ENCODE measurements around the gene IKZF1. TPM values are rescaled to one million over a fixed set of nuclear protein-coding genes. Genes with fewer than 3 reads are reported as not detected.

IKZF1 gene
- total and polyA plus RNA-seq, 2 donors: 3.5 to 7.8 TPM

- 54% methylated on average over 7 of the region's 7 CpGs for WGBS
- DNase-seq (ENCODE audit: extremely low spot score): no peak
- Histone ChIP-seq H3K36me3 (ENCODE audit: insufficient read depth) (no peaks in the 10 kb centered on the region), H3K27ac (ENCODE audit: low read depth) (no peak overlapping the region), H3K4me1 (ENCODE audit: insufficient read depth) (no peaks in the 10 kb centered on the region), H3K4me3 (ENCODE audit: low read depth, low read length) (no peak overlapping the region)
These were observed 35.5 kb downstream of the IKZF1 start for GRCh38 chr7:50339990-50340500.

GRCh38 chr7:50341724-50342123 lies 37.2 kb downstream of the IKZF1 start:
- H3K4me1 ChIP-seq (ENCODE audit: insufficient read depth): no peaks in the 10 kb centered on the region
- DNase-seq (ENCODE audit: extremely low spot score): no peak
- H3K27ac ChIP-seq (ENCODE audit: low read depth): no peak overlapping the region
- H3K36me3 ChIP-seq (ENCODE audit: insufficient read depth): no peaks in the 10 kb centered on the region
- 71% methylated on average over 1 of the region's 1 CpG for WGBS
- H3K4me3 ChIP-seq (ENCODE audit: low read depth, low read length): no peak overlapping the region

- no peak for DNase-seq (ENCODE audit: extremely low spot score)
- H3K36me3 ChIP-seq (ENCODE audit: insufficient read depth): no peaks in the 10 kb centered on the region
- WGBS: 16% methylated on average over 8 of the region's 8 CpGs
These were observed 38.1 kb downstream of the IKZF1 start for GRCh38 chr7:50342616-50343114.

GRCh38 chr7:50346545-50347497 lies 42.3 kb downstream of the IKZF1 start:
- no peaks in the 10 kb centered on the region for H3K36me3 ChIP-seq (ENCODE audit: insufficient read depth)
- no peak overlapping the region for H3K4me3 ChIP-seq (ENCODE audit: low read depth, low read length)
- H3K4me1 ChIP-seq (ENCODE audit: insufficient read depth): no peaks in the 10 kb centered on the region
- no peak for DNase-seq (ENCODE audit: extremely low spot score)
- 59% methylated on average over 8 of the region's 8 CpGs for WGBS
- H3K27ac ChIP-seq (ENCODE audit: low read depth): no peak overlapping the region

More at GRCh38 chr7:50342616-50343114, 38.1 kb downstream of the IKZF1 start:
- Histone ChIP-seq H3K27ac (ENCODE audit: low read depth) (no peak overlapping the region), H3K4me3 (ENCODE audit: low read depth, low read length) (no peak overlapping the region), H3K4me1 (ENCODE audit: insufficient read depth) (no peaks in the 10 kb centered on the region)

GRCh38 chr7:50347693-50348092 lies 43.2 kb downstream of the IKZF1 start:
- Histone ChIP-seq H3K27ac (ENCODE audit: low read depth) (no peak overlapping the region), H3K36me3 (ENCODE audit: insufficient read depth) (no peaks in the 10 kb centered on the region), H3K4me1 (ENCODE audit: insufficient read depth) (no peaks in the 10 kb centered on the region), H3K4me3 (ENCODE audit: low read depth, low read length) (no peak overlapping the region)
- 86% methylated on average over 10 of the region's 10 CpGs for WGBS
- DNase-seq (ENCODE audit: extremely low spot score): no peak

GRCh38 chr7:50348469-50349162 lies 44.1 kb downstream of the IKZF1 start:
- DNase-seq (ENCODE audit: extremely low spot score): no peak
- Histone ChIP-seq H3K4me1 (ENCODE audit: insufficient read depth) (no peaks in the 10 kb centered on the region), H3K4me3 (ENCODE audit: low read depth, low read length) (no peak overlapping the region), H3K36me3 (ENCODE audit: insufficient read depth) (no peaks in the 10 kb centered on the region), H3K27ac (ENCODE audit: low read depth) (no peak overlapping the region)
- WGBS: 89% methylated on average over 8 of the region's 8 CpGs

GRCh38 chr7:50349399-50349798 lies 44.9 kb downstream of the IKZF1 start:
- Histone ChIP-seq H3K27ac (ENCODE audit: low read depth) (no peak overlapping the region), H3K4me1 (ENCODE audit: insufficient read depth) (no peaks in the 10 kb centered on the region), H3K4me3 (ENCODE audit: low read depth, low read length) (no peak overlapping the region), H3K36me3 (ENCODE audit: insufficient read depth) (no peaks in the 10 kb centered on the region)
- no peak for DNase-seq (ENCODE audit: extremely low spot score)
- WGBS: 92% methylated on average over 6 of the region's 6 CpGs

GRCh38 chr7:50349963-50350944 lies 45.7 kb downstream of the IKZF1 start:
- Histone ChIP-seq H3K27ac (ENCODE audit: low read depth) (no peak overlapping the region), H3K4me3 (ENCODE audit: low read depth, low read length) (no peak overlapping the region), H3K36me3 (ENCODE audit: insufficient read depth) (no peaks in the 10 kb centered on the region), H3K4me1 (ENCODE audit: insufficient read depth) (no peaks in the 10 kb centered on the region)
- no peak for DNase-seq (ENCODE audit: extremely low spot score)
- WGBS: 73% methylated on average over 18 of the region's 18 CpGs

GRCh38 chr7:50351267-50351666 lies 46.8 kb downstream of the IKZF1 start:
- Histone ChIP-seq H3K4me1 (ENCODE audit: insufficient read depth) (no peaks in the 10 kb centered on the region), H3K36me3 (ENCODE audit: insufficient read depth) (no peaks in the 10 kb centered on the region), H3K4me3 (ENCODE audit: low read depth, low read length) (no peak overlapping the region), H3K27ac (ENCODE audit: low read depth) (no peak overlapping the region)
- DNase-seq (ENCODE audit: extremely low spot score): no peak
- 69% methylated on average over 2 of the region's 2 CpGs for WGBS

- H3K27ac ChIP-seq (ENCODE audit: low read depth): no peak overlapping the region
- H3K36me3 ChIP-seq (ENCODE audit: insufficient read depth): no peaks in the 10 kb centered on the region
- no peaks in the 10 kb centered on the region for H3K4me1 ChIP-seq (ENCODE audit: insufficient read depth)
- no peak for DNase-seq (ENCODE audit: extremely low spot score)
- no peak overlapping the region for H3K4me3 ChIP-seq (ENCODE audit: low read depth, low read length)
- whole genome bisulfite sequencing: 53% methylated on average over 3 of the region's 3 CpGs
These were observed 47.8 kb downstream of the IKZF1 start for GRCh38 chr7:50352282-50352681.

GRCh38 chr7:50352751-50353150 lies 48.2 kb downstream of the IKZF1 start:
- Histone ChIP-seq H3K36me3 (ENCODE audit: insufficient read depth) (no peaks in the 10 kb centered on the region), H3K27ac (ENCODE audit: low read depth) (no peak overlapping the region), H3K4me1 (ENCODE audit: insufficient read depth) (no peaks in the 10 kb centered on the region), H3K4me3 (ENCODE audit: low read depth, low read length) (no peak overlapping the region)
- 78% methylated on average over 1 of the region's 1 CpG for WGBS
- no peak for DNase-seq (ENCODE audit: extremely low spot score)

- Histone ChIP-seq H3K27ac (ENCODE audit: low read depth) (no peak overlapping the region), H3K4me3 (ENCODE audit: low read depth, low read length) (no peak overlapping the region), H3K4me1 (ENCODE audit: insufficient read depth) (no peaks in the 10 kb centered on the region), H3K36me3 (ENCODE audit: insufficient read depth) (no peaks in the 10 kb centered on the region)
- WGBS: 89% methylated on average over 2 of the region's 2 CpGs
- no peak for DNase-seq (ENCODE audit: extremely low spot score)
These were observed 48.7 kb downstream of the IKZF1 start for GRCh38 chr7:50353201-50353600.
